Measurements from ENCODE around the gene ZBTB7B. TPM values are rescaled to one million over a fixed set of nuclear protein-coding genes. Genes with fewer than 3 reads are reported as not detected.

Gene ZBTB7B
- total and polyA plus RNA-seq, 9 of the 15 experiments (the other 6 are each of a cell fraction or from before 2014, with no cell fraction given) = 0.04 to 46.5 (median 15.2) TPM

DNA sequence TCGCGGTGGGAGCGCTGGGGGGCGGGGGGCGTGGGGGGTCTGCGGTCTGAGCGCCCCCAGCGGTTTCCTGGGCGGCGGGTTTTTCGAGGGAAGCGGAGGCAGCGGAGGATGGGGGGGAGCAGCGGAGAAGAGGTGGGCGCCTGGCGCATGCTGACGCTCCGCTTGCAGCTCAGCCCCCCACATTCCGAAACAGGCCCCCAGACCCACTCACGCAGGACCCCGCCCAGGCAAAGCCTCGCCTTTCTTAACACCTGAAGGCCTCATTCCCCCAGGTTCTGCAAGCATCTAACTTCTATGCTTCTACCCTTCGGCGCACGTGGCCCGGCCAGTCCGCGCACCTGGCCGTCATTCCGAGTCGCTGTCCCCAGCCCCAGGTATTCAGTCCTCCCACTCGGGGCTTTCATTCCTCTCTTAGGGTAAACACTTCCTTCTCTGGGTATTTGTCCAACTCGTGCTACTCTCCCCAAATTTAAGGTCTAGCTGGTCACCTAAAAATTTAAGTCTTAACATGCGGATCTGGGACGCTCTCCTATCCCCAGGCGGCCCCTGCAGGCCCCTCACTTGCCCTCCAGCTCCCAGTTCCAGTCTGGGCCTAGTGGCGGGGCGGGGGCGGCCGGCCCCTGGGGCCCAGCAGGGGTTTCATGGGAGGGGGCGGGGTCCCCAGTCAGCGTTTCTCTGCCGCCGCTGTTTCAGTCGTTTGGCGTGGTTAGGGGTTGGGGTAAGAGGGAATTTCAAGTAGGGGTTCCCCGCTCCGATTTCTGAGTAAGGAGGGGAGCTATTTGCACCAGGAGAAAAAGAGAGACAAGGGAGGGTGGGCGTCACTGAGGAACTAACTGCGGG lies 2.8 kb upstream of the ZBTB7B start (continued):
- no peak for TF ChIP-seq ZBTB33 (CRISPR knock-in tag; IDR thresholded peaks at IDR 0.05)
- TF ChIP-seq SRSF3 (IDR thresholded peaks at IDR 0.05; ENCODE audit: insufficient read depth, low read length) = no peak
- no peak for TF ChIP-seq BRD4 (IDR thresholded peaks at IDR 0.05)
- no peak; the same call in 1 of the 2 replicates for TF ChIP-seq FOXK1 (CRISPR knock-in tag; IDR thresholded peaks at IDR 0.05; ENCODE audit: borderline replicate concordance)
- TF ChIP-seq ZEB2 (IDR thresholded peaks at IDR 0.05) = peak; percentile 82; the same call in 1 of the 2 replicates
- TF ChIP-seq RNF2 (IDR thresholded peaks at IDR 0.05) = no peak; the same call in 1 of the 2 replicates
- peak; percentile 79; the same call in 1 of the 2 replicates for TF ChIP-seq CUX1 (CRISPR knock-in tag; IDR thresholded peaks at IDR 0.05)
- TF ChIP-seq MEF2D (tag; conservative IDR thresholded peaks at IDR 0.05; ENCODE audit: low read depth) = no peak
- no peak for TF ChIP-seq NR2C2 (CRISPR knock-in tag; IDR thresholded peaks at IDR 0.05)
- TF ChIP-seq NR2C2 (tag; IDR thresholded peaks at IDR 0.05) = no peak; the same call in 1 of the 2 replicates
- TF ChIP-seq, protein P1, sequence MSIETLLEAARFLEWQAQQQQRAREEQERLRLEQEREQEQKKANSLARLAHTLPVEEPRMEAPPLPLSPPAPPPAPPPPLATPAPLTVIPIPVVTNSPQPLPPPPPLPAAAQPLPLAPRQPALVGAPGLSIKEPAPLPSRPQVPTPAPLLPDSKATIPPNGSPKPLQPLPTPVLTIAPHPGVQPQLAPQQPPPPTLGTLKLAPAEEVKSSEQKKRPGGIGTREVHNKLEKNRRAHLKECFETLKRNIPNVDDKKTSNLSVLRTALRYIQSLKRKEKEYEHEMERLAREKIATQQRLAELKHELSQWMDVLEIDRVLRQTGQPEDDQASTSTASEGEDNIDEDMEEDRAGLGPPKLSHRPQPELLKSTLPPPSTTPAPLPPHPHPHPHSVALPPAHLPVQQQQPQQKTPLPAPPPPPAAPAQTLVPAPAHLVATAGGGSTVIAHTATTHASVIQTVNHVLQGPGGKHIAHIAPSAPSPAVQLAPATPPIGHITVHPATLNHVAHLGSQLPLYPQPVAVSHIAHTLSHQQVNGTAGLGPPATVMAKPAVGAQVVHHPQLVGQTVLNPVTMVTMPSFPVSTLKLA (conservative IDR thresholded peaks at IDR 0.05) = peak; percentile 88
- no peak for TF ChIP-seq MEIS2 (IDR thresholded peaks at IDR 0.05; ENCODE audit: partially characterized antibody)
- TF ChIP-seq, protein P2, sequence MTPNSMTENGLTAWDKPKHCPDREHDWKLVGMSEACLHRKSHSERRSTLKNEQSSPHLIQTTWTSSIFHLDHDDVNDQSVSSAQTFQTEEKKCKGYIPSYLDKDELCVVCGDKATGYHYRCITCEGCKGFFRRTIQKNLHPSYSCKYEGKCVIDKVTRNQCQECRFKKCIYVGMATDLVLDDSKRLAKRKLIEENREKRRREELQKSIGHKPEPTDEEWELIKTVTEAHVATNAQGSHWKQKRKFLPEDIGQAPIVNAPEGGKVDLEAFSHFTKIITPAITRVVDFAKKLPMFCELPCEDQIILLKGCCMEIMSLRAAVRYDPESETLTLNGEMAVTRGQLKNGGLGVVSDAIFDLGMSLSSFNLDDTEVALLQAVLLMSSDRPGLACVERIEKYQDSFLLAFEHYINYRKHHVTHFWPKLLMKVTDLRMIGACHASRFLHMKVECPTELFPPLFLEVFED (CRISPR knock-in tag; conservative IDR thresholded peaks at IDR 0.05) = no peak
- TF ChIP-seq FOS (IDR thresholded peaks at IDR 0.05; ENCODE audit: extremely low read depth, insufficient read length) = no peak
- TF ChIP-seq ZFX (CRISPR knock-in tag; IDR thresholded peaks at IDR 0.05) = peak; percentile 81
- peak; percentile 72 for TF ChIP-seq USF1 (CRISPR knock-in tag; IDR thresholded peaks at IDR 0.05)
- no peak for TF ChIP-seq TAL1 (IDR thresholded peaks at IDR 0.05)

Data from K562 (cell line).